Progenitor cell of endocrine pancreas (in vitro differentiated cells): ENCODE measurements around the gene KRT72. TPM values are rescaled to one million over a fixed set of nuclear protein-coding genes. Genes with fewer than 3 reads are reported as not detected.
"Not testable (repeated sequence)": the region's sequence is repeated elsewhere in the genome, so short reads cannot be mapped to it uniquely, and the experiment has no call there.

ENCODE experiments used
- DNase-seq: peaks from one replicate; pipeline ENCODE4 v3.0.0; 2021; ENCODE audit warnings: low spot score; ENCODE audit not compliant: unreplicated experiment
- H3K27ac Mint-ChIP-seq: 2 replicates; pipeline ENCODE4 v1.8.0; 2021; ENCODE audit warnings: mild to moderate bottlenecking, moderate library complexity, mixed read lengths
- H3K27me3 Mint-ChIP-seq: 2 replicates; pipeline ENCODE4 v1.8.0; 2021; ENCODE audit warnings: mixed read lengths
- H3K36me3 Mint-ChIP-seq: 2 replicates; pipeline ENCODE4 v1.8.0; 2022; ENCODE audit warnings: mixed read lengths; ENCODE audit not compliant: insufficient read depth
- H3K4me1 Mint-ChIP-seq: 2 replicates; pipeline ENCODE4 v1.8.0; 2021; ENCODE audit warnings: low read depth, mixed read lengths
- H3K4me3 Mint-ChIP-seq: 2 replicates; pipeline ENCODE4 v1.8.0; 2021; ENCODE audit warnings: low read depth, mild to moderate bottlenecking, moderate library complexity, mixed read lengths
- H3K9me3 Mint-ChIP-seq: 2 replicates; pipeline ENCODE4 v1.8.0; 2021; ENCODE audit warnings: low read depth, mixed read lengths
- total RNA-seq: library from RNA; stranded (reverse); gene quantifications from 2 replicates; pipeline ENCODE4 v1.2.1, GENCODE V29; 2021
- TF ChIP-seq, protein P1 (sequence below): fragments of 200-600 bp; sonication (generic); IDR thresholded peaks from one replicate; pipeline ENCODE4 v1.5.0; 2021; ENCODE audit warnings: antibody characterized with exemption, mild to moderate bottlenecking; ENCODE audit not compliant: unreplicated experiment

KRT72 gene
- total RNA-seq, 1 donor from 2014 or later = not detected

DNA sequence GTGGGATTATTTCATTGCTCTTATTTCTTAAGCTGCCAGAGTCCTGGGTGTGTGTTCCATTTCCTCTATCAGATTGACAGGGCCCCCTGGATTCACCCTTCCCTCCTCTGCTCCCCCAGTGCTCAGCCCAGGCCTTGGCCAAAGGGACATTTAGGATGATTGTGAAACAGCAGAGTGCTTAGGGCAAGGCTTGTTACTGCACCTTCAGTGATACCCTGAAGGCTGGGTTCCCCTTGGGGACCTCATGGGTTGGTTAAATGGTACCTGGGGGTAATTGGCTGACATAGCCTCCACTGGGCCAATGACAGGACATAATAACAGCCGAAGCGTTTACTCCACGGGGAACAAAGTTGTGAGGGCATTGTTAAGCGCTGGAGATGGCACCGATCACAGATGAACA is 1.3 kb upstream of the KRT72 start:
- TF ChIP-seq, protein P1, sequence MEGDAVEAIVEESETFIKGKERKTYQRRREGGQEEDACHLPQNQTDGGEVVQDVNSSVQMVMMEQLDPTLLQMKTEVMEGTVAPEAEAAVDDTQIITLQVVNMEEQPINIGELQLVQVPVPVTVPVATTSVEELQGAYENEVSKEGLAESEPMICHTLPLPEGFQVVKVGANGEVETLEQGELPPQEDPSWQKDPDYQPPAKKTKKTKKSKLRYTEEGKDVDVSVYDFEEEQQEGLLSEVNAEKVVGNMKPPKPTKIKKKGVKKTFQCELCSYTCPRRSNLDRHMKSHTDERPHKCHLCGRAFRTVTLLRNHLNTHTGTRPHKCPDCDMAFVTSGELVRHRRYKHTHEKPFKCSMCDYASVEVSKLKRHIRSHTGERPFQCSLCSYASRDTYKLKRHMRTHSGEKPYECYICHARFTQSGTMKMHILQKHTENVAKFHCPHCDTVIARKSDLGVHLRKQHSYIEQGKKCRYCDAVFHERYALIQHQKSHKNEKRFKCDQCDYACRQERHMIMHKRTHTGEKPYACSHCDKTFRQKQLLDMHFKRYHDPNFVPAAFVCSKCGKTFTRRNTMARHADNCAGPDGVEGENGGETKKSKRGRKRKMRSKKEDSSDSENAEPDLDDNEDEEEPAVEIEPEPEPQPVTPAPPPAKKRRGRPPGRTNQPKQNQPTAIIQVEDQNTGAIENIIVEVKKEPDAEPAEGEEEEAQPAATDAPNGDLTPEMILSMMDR = no peak
- DNase-seq = no peak
- Mint-ChIP-seq H3K27ac (no peak overlapping the region), H3K27me3 (peaks cover 66% of the 10 kb centered on the region), H3K9me3 (no peaks in the 10 kb centered on the region), H3K4me3 (no peak overlapping the region), H3K36me3 (no peaks in the 10 kb centered on the region), H3K4me1 (no peaks in the 10 kb centered on the region)

- H3K36me3 Mint-ChIP-seq = no peaks in the 10 kb centered on the region
- H3K4me1 Mint-ChIP-seq = no peaks in the 10 kb centered on the region
- H3K4me3 Mint-ChIP-seq = no peak overlapping the region
- TF ChIP-seq, protein P1 = no peak
- no peak for DNase-seq
- peaks cover 63% of the 10 kb centered on the region for H3K27me3 Mint-ChIP-seq
- H3K27ac Mint-ChIP-seq = no peak overlapping the region
- H3K9me3 Mint-ChIP-seq = no peaks in the 10 kb centered on the region
These were observed 408 bp upstream of the KRT72 start for GRCh38 chr12:52601671-52602070.

- H3K36me3 Mint-ChIP-seq = no peaks in the 10 kb centered on the region
- H3K4me1 Mint-ChIP-seq = peaks cover 5% of the 10 kb centered on the region
- no peak for DNase-seq
- no peak overlapping the region for H3K27ac Mint-ChIP-seq
- TF ChIP-seq, protein P1 = no peak
- no peak overlapping the region for H3K4me3 Mint-ChIP-seq
- no peaks in the 10 kb centered on the region for H3K9me3 Mint-ChIP-seq
- peaks cover 57% of the 10 kb centered on the region for H3K27me3 Mint-ChIP-seq
These were observed 788 bp downstream of the KRT72 start for GRCh38 chr12:52600475-52600874.

GRCh38 chr12:52600071-52600470 is 1.2 kb downstream of the KRT72 start:
- Mint-ChIP-seq H3K36me3 (no peaks in the 10 kb centered on the region), H3K4me1 (peaks cover 5% of the 10 kb centered on the region), H3K9me3 (no peaks in the 10 kb centered on the region), H3K27ac (no peak overlapping the region), H3K27me3 (peaks cover 57% of the 10 kb centered on the region), H3K4me3 (no peak overlapping the region)
- no peak for DNase-seq
- TF ChIP-seq, protein P1 = no peak

DNA sequence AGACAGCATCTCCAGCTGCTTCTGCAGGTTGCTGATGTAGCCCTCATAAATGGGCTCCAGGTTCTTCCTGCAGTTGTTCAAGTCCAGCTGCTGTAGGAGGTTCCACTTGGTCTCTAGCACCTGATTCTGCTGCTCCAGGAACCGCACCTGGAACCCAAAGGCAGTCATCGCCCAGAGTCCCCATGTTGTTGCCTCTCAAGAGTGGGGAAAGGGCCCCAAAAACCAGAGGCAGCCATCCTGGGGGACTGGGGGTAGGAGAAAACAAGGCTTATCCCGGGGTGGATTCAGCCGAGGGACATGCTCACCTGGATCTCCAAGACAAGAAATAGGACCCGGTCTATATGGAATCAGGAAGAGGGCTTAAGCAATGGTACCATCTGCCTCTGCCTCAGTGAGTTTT is 2.3 kb downstream of the KRT72 start:
- peaks cover 57% of the 10 kb centered on the region for H3K27me3 Mint-ChIP-seq
- no peak overlapping the region for H3K4me3 Mint-ChIP-seq
- H3K9me3 Mint-ChIP-seq = no peaks in the 10 kb centered on the region
- DNase-seq = no peak
- H3K27ac Mint-ChIP-seq = no peak overlapping the region
- peaks cover 5% of the 10 kb centered on the region for H3K4me1 Mint-ChIP-seq
- no peaks in the 10 kb centered on the region for H3K36me3 Mint-ChIP-seq
- TF ChIP-seq, protein P1 = no peak

- peaks cover 45% of the 10 kb centered on the region for H3K27me3 Mint-ChIP-seq
- not testable (repeated sequence) for H3K36me3 Mint-ChIP-seq, DNase-seq, H3K4me1 Mint-ChIP-seq, H3K4me3 Mint-ChIP-seq, H3K9me3 Mint-ChIP-seq, H3K27ac Mint-ChIP-seq
These were observed 7.0 kb downstream of the KRT72 start for GRCh38 chr12:52594237-52594636.
